CD4-positive, alpha-beta T cell (primary cell): ENCODE results near the gene CRB1. TPM values are rescaled to one million over a fixed set of nuclear protein-coding genes. Genes with fewer than 3 reads are reported as not detected.

ENCODE experiments used
- ATAC-seq: fragments of 200-7000 bp; cut with Tn5 transposase; one replicate; pipeline ENCODE4 v1.10.0; 2022; ENCODE audit warnings: mild to moderate bottlenecking; ENCODE audit not compliant: poor library complexity
- CTCF ChIA-PET: fragments of 350-600 bp; sonication (Branson Sonifier 250); formaldehyde crosslinking; loops from one replicate; lab custom pipeline; 2021; ENCODE audit warnings: antibody characterized with exemption, inconsistent platforms; lab: Charles Lee
- POLR2A ChIA-PET: fragments of 350-600 bp; sonication (Branson Sonifier 250); formaldehyde crosslinking; loops from one replicate; lab custom pipeline; 2021; ENCODE audit warnings: antibody characterized with exemption, inconsistent platforms; lab: Charles Lee
- DNase-seq, 14 experiments: peaks; one replicate each; pipeline ENCODE4 v3.0.0-alpha.2; 2013 to 2020; ENCODE audit warnings: mixed read lengths in 2 of 14
- H3K27ac ChIP-seq, 2 donors: one replicate each; pipeline versions ENCODE4 v1.5.1 to v1.7.0; 2013; ENCODE audit warnings: low read length in 2 of 2, low read depth in 1 of 2, mild to moderate bottlenecking in 1 of 2
- H3K27me3 ChIP-seq, 2 experiments: 1 replicate in 1 of 2; 2 replicates in 1 of 2; pipeline versions ENCODE4 v1.6.1 to v1.7.0; 2013; ENCODE audit warnings: low read length in 2 of 2, control low read depth in 1 of 2, mild to moderate bottlenecking in 1 of 2, moderate library complexity in 1 of 2; ENCODE audit not compliant: insufficient read depth in 2 of 2, control insufficient read depth in 1 of 2
- H3K36me3 ChIP-seq: one replicate; pipeline ENCODE4 v1.6.1; 2013; ENCODE audit warnings: low read length, control low read depth; ENCODE audit not compliant: insufficient read depth
- H3K4me1 ChIP-seq: one replicate; pipeline ENCODE4 v1.6.1; 2013; ENCODE audit warnings: low read length, control low read depth; ENCODE audit not compliant: insufficient read depth
- H3K4me3 ChIP-seq: one replicate; pipeline ENCODE4 v1.5.1; 2013; ENCODE audit warnings: mild to moderate bottlenecking, low read length, moderate library complexity
- H3K9me3 ChIP-seq, 2 experiments: 1 replicate in 1 of 2; 2 replicates in 1 of 2; pipeline versions ENCODE4 v1.6.1 to v1.7.0; 2013; ENCODE audit warnings: low read length in 2 of 2, mild to moderate bottlenecking in 2 of 2, control low read depth in 1 of 2, moderate library complexity in 1 of 2; ENCODE audit not compliant: control insufficient read depth in 1 of 2, insufficient read depth in 1 of 2
- H3K27ac Mint-ChIP-seq: one replicate; pipeline ENCODE4 v1.8.0; 2020; ENCODE audit warnings: mixed read lengths
- H3K27me3 Mint-ChIP-seq: one replicate; pipeline ENCODE4 v1.8.0; 2021; ENCODE audit warnings: mixed read lengths
- H3K36me3 Mint-ChIP-seq: one replicate; pipeline ENCODE4 v1.8.0; 2021; ENCODE audit warnings: low read depth, mixed read lengths
- H3K4me1 Mint-ChIP-seq: one replicate; pipeline ENCODE4 v1.8.0; 2021; ENCODE audit warnings: low read depth, mixed read lengths
- H3K4me3 Mint-ChIP-seq: one replicate; pipeline ENCODE4 v1.8.0; 2020; ENCODE audit warnings: mild to moderate bottlenecking, mixed read lengths
- H3K9me3 Mint-ChIP-seq: one replicate; pipeline ENCODE4 v1.8.0; 2020; ENCODE audit warnings: mixed read lengths
- intact Hi-C, 2 experiments: fragments of 100-400 bp; cut with DNase I in 1 of 2; cut with micrococcal nuclease in 1 of 2; formaldehyde crosslinking; loops; one replicate each; pipeline versions ENCODE4 v1.15.1 to v1.9.0; 2023 to 2025; cut with DNase I, micrococcal nuclease
- total RNA-seq, 174 experiments: library from RNA in 2 of 174; stranded (reverse) in 2 of 174; gene quantifications; one replicate each; pipeline ENCODE4 v1.2.3 and lab custom pipeline; 2021 to 2026
- TF ChIP-seq, protein P1 (sequence below): fragments of 200-600 bp; IDR thresholded peaks from one replicate; pipeline ENCODE4 v1.8.0; 2022; ENCODE audit warnings: antibody characterized with exemption, mild to moderate bottlenecking

CRB1 gene
- total RNA-seq, 2 experiments from 2014 or later: 0.17 to 0.25 TPM

DNA sequence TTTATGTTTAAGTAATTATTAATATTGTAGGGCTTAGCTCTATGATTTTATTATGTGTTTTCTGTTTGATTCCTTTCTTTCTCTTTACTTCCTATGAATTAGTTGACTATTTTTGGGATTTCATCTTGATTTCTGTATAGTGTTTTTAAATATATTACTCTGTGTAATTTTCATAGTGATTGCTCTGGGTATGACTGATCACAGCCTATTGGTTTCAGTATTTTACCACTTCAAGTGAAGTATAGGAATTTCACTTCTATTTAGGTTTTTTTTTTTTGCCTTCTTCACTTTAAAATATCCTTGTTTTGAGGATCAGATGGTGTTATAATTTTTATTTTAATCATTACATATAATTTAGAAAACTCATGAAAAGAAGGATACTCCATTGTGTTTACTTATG, 94.8 kb downstream of the CRB1 start:
- no peak overlapping the region for H3K27ac ChIP-seq
- TF ChIP-seq, protein P1, sequence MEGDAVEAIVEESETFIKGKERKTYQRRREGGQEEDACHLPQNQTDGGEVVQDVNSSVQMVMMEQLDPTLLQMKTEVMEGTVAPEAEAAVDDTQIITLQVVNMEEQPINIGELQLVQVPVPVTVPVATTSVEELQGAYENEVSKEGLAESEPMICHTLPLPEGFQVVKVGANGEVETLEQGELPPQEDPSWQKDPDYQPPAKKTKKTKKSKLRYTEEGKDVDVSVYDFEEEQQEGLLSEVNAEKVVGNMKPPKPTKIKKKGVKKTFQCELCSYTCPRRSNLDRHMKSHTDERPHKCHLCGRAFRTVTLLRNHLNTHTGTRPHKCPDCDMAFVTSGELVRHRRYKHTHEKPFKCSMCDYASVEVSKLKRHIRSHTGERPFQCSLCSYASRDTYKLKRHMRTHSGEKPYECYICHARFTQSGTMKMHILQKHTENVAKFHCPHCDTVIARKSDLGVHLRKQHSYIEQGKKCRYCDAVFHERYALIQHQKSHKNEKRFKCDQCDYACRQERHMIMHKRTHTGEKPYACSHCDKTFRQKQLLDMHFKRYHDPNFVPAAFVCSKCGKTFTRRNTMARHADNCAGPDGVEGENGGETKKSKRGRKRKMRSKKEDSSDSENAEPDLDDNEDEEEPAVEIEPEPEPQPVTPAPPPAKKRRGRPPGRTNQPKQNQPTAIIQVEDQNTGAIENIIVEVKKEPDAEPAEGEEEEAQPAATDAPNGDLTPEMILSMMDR: no peak
- ATAC-seq (no peak), DNase-seq (no peak)
- H3K9me3 Mint-ChIP-seq: no peaks in the 10 kb centered on the region
- no peaks in the 10 kb centered on the region for H3K36me3 ChIP-seq
- H3K36me3 Mint-ChIP-seq: no peaks in the 10 kb centered on the region
- no peak overlapping the region for H3K4me3 ChIP-seq
- H3K9me3 ChIP-seq: no peaks in the 10 kb centered on the region
- no peaks in the 10 kb centered on the region for H3K4me1 ChIP-seq
- no peaks in the 10 kb centered on the region for H3K27me3 Mint-ChIP-seq
- intact Hi-C loops: no loop called here
- H3K4me3 Mint-ChIP-seq: no peak overlapping the region
- no peak overlapping the region for H3K27ac Mint-ChIP-seq
- H3K4me1 Mint-ChIP-seq: no peaks in the 10 kb centered on the region
- ChIA-PET POLR2A (no interaction called here), CTCF (no interaction called here)
- H3K27me3 ChIP-seq: no peaks in the 10 kb centered on the region

DNA sequence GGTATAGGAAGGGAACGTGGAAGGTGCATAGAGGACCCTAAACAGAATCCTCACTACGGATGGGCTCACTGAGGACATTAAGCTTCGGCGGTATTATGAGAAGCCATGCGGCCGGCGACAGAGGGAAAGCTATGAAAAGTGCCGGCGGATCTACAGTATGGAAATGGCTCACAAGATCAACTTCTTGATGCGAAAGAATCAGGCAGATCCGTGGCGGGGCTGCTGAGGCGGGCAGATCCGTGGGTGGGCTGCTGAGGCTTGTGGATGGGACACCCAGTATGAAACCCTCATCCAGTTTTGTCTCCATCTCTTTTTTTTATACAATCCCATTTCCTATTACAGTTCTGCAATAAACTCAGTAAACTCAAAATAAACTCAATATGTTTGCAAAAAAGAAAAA, 95.8 kb downstream of the CRB1 start:
- Histone ChIP-seq H3K4me1 (no peaks in the 10 kb centered on the region), H3K4me3 (no peak overlapping the region), H3K27me3 (no peaks in the 10 kb centered on the region), H3K9me3 (no peaks in the 10 kb centered on the region), H3K27ac (no peak overlapping the region), H3K36me3 (no peaks in the 10 kb centered on the region)
- intact Hi-C loops: no loop called here
- DNase-seq (no peak), ATAC-seq (no peak)
- H3K4me3 Mint-ChIP-seq: no peak overlapping the region
- ChIA-PET POLR2A (no interaction called here), CTCF (no interaction called here)
- H3K27me3 Mint-ChIP-seq: no peaks in the 10 kb centered on the region
- no peaks in the 10 kb centered on the region for H3K4me1 Mint-ChIP-seq
- TF ChIP-seq, protein P1: no peak
- H3K36me3 Mint-ChIP-seq: no peaks in the 10 kb centered on the region
- no peak overlapping the region for H3K27ac Mint-ChIP-seq
- H3K9me3 Mint-ChIP-seq: no peaks in the 10 kb centered on the region

DNA sequence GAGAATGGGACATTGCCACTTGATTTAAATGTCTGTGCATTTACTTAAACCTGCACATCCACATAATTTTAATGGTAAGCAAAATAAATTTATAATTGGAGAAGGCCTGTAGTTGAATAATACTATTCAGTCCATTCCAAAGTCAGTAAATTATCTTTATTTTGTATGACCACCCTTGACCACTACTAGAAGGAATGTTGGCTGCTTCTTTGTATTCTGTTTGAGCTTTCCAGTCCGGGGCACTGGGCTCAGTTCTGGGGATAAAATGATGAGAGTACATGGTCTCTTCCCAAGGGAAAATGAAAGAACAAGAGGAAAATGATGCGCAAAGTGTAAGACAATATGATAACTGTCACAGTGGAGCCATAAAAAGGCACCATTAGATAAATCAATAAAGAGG, 98.9 kb downstream of the CRB1 start:
- Mint-ChIP-seq H3K4me1 (no peaks in the 10 kb centered on the region), H3K27ac (no peak overlapping the region), H3K9me3 (no peaks in the 10 kb centered on the region), H3K36me3 (no peaks in the 10 kb centered on the region), H3K4me3 (no peak overlapping the region), H3K27me3 (no peaks in the 10 kb centered on the region)
- Histone ChIP-seq H3K27me3 (no peaks in the 10 kb centered on the region), H3K36me3 (no peaks in the 10 kb centered on the region), H3K27ac (no peak overlapping the region), H3K9me3 (no peaks in the 10 kb centered on the region), H3K4me1 (no peaks in the 10 kb centered on the region), H3K4me3 (no peak overlapping the region)
- TF ChIP-seq, protein P1: no peak
- intact Hi-C loops: no loop called here
- ATAC-seq (no peak), DNase-seq (no peak)
- ChIA-PET CTCF (no interaction called here), POLR2A (no interaction called here)
